Suppressor macrophage (primary cell): ENCODE measurements around the gene CCR4.
"Not testable (repeated sequence)": the region's sequence is repeated elsewhere in the genome, so short reads cannot be mapped to it uniquely, and the experiment has no call there.

ENCODE experiments used
- DNase-seq, 4 experiments: peaks; one replicate each; pipeline ENCODE4 v3.0.0-alpha.2; 2020 to 2022

CCR4 gene

DNA sequence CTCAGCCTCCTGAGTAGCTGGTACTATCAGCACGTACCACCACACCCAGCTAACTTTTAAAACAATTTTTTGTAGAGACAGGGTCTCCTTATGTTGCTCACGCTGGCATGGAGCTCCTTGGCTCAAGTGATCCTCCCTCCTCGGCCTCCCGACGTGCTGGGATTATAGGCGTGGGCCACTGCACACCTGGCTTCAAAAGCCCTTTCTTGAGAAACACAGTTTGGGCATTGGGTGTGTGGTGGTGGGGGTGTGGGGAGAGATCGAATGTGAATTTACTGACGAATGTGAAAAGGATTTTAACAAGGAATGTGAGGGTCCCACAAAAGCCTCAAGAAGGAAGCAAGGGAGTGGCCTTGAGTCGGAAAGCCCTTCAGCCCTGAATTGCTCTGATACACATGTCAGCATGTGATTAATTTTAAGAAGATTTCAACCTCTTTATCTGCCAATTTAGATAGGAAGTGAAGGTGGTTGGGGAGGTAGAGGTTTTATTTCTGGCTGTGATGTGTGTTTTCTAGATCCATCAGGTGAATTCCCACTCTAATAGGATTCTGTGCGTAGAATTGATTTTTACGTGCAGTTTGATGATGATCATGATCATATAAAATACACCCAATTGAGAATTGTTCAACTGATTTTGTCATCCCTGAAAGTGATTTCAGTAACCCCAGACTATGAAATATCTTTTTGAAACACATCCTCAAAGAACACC lies 1.1 kb downstream of the CCR4 start:
- DNase-seq = no peak

DNA sequence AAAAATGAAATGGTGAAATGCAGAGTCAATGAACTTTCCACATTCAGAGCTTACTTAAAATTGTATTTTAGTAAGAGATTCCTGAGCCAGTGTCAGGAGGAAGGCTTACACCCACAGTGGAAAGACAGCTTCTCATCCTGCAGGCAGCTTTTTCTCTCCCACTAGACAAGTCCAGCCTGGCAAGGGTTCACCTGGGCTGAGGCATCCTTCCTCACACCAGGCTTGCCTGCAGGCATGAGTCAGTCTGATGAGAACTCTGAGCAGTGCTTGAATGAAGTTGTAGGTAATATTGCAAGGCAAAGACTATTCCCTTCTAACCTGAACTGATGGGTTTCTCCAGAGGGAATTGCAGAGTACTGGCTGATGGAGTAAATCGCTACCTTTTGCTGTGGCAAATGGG lies 3.1 kb downstream of the CCR4 start:
- no peak for DNase-seq

DNA sequence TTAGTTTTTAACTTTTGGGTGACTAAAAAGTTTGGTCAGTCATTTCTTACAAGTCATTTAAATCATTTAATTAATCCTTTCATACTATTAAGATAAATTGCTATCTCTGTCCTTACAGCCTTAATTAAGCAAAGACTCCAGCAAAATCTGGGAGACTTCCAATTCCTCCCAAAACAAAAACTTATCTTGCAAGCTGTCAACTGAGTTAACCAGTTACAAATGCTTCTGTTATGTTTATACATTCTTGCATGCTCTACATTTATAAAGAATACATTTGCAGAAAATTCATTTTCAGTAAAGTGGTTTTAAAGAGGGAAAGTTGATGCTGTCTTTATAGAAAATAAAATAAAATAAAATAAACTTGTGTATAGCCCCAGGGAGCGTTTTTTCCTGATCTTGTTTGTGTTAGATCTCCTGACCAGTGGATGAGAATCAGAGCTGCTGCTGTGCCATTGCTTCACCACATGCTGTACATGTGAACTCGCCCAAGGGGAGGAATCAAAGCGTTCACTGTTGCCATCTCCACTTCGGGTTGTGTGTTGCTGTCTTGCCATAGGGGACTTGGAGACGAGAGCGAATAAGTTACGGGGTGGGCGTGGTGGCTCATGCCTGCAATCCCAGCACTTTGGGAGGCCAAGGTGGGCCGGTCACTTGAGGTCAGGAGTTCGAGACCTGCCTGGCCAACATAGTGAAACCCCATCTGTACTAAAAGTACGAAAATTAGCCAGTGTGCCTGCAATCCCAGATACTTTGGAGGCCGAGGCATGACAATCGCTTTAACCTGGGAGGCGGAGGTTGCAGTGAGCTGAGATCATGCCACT lies 5.5 kb downstream of the CCR4 start:
- DNase-seq = no peak

DNA sequence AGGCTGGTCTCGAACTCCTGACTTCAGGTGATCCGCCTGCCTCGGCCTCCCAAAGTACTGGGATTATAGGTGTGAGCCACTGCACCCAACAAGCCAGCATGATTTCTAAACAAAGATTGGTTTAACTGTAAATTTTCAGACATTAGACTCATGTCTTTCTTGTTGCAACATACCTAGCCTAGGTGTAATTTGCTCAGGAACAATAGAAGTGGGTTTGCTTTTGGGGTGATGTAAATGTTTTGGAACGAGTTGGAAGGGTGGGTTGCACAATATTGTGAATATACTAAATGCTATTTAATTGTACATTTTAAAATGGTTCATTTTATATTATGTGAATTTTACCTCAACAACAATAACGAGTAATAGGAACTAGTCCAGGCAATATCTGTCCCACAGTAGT lies 7.1 kb downstream of the CCR4 start:
- DNase-seq = no peak

DNA sequence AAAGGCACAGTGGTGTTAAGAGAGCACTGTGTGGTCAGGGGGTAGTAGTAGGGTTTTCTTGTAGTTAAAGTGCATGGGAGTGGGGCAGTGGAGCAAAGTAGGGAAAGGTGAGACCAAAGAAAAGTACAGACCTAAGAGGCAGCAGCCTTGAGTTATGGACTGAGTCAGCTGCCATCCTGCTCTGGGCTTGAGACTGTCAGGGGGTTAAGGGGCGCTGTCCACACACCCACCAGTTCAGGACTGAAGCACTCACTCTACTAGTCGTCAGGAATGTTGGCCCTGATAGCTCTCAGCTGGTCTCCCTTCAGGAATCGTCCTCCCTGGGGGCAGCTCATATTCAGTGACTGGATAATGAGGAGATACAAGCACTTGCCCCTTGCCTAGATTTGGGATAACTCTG lies 7.9 kb downstream of the CCR4 start:
- no peak for DNase-seq

DNA sequence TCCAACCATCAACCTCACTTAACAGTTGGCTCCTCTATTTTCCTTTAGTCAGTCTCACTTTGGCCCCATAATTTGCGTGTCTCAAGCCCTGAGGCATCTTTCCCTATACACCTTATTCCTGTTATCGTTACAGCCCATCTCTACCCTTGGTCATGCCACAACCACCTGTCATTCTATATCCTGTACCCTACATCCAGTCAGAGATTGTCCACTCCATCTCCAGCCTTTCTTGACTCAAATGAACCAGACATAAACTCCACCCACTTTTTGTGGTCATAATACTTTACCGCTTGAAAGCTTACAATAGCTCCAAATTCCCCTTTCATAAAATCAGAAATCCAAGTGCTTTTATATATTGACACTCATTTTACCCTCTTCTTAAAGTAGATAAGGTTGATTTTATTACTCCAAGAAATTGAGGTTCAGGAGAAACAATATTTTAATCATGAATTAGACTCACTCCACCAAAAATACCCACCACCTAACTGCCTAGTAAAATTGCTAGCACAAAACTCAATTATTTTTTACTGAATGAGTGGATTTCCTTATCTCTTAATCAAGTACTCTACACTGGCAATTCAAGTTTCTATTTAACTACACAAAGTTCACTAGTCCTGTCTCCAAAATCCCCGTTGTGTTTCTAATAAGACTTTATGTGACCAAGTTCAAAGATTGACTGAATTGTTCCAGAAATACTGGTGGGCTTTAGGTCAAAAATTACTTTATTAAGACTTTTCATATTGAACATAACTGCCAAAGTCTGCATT lies 9.1 kb downstream of the CCR4 start:
- DNase-seq = no peak

DNA sequence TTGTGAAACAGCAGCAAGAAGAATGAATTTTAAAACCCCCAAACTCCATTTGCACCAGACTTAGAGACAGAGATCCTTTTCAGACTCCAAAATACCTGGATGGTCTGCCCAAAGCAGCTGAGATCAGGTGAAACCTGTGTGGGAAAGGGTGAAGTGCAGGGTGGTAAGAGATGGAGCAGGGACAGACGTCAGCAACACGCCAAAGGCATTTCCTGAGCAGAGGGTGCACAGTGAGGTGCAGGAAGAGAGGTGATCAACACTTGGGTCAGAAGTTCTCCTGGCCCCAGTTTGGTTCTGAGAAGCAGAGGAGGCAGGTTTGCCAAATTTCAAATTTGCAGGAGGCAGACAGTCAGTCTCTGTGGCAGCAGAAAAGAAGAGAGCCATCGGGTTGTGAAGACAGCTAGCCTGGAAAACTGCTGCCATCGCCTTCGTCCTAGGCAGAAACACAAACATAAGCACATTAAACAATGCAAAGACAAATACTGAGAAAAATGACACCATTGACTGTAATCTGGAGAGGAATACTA lies 9.8 kb downstream of the CCR4 start:
- DNase-seq = no peak

DNA sequence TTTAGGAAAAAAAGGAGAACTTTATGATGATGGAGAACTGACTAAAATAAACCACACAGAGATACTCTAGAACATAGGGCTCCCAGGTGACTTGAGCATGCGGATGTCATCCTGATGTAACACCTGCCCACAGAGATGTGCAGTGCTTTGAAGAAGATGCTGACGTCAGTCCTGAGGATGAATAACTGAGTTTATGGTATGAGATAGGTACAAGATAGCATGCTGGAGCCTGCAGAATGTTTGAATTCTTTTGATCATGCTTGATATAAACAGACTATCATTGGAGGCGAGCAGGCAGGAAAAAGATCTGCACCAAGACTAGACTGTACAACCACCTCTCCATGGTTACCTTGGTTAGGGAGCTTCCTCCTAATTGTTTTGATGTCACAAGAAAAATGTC lies 12.4 kb downstream of the CCR4 start:
- DNase-seq = peak in 2 of 4 experiments; percentile 9 to 28

DNA sequence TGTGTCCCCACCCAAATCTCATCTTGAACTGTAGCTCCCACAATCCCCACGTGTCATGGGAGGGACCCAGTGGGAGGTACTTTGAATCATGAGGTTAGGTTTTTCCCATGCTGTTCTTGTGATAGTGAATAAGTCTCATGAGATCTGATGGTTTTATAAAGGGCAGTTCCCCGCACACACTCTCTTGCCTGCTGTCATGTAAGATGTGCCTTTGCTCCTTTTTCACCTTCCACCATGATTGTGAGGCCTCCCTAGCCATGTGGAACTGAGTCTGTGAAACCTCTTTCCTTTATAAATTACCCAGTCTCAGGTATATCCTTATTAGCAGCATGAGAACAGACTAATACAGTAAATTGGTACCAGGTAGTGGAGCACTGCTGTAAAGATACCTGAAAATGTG lies 13.3 kb downstream of the CCR4 start:
- DNase-seq = not testable (repeated sequence)

DNA sequence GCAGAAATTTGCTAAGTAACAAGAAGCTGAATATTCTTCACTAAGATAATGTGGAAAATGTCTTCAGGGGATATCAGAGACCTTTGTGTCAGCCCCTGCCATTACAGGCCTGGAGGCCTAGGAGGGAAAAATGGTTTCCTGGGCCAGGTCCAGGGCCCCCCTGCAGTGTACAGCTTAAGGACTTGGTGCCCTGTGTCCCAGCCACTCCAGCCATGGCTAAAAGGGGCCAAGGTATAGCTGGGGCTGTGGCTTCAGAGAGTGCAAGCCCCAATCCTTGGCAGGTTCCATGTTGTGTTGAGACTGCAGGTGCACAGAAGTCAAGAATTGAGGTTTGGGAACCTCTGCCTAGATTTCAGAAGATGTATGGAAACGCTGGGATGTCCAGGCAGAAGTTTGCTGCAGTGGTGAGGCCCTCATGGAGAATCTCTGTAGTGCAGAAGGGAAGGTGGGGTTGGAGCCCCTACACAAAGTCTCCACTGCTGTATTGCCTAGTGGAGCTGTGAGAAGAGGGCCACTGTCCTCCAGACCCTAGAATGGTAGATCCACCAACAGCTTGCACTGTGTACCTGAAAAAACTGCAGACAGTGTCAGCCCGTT lies 14.3 kb downstream of the CCR4 start:
- not testable (repeated sequence) for DNase-seq

DNA sequence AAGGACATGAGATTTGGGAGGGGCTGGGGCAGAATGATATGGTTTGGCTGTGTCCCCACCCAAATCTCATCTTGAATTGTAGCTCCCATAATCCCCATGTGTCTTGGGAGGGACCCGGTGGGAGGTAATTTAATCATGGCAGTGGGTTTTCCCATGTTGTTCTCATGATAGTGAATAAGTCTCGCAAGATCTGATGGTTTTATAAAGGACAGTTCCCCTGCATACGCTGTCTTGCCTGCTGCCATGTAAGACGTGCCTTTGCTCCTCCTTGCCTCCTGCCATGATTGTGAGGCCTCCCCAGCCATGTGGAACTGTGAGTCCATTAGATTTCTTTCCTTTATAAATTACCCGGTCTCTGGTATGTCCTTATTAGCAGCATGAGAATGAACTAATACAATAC lies 15.2 kb downstream of the CCR4 start:
- not testable (repeated sequence) for DNase-seq

DNA sequence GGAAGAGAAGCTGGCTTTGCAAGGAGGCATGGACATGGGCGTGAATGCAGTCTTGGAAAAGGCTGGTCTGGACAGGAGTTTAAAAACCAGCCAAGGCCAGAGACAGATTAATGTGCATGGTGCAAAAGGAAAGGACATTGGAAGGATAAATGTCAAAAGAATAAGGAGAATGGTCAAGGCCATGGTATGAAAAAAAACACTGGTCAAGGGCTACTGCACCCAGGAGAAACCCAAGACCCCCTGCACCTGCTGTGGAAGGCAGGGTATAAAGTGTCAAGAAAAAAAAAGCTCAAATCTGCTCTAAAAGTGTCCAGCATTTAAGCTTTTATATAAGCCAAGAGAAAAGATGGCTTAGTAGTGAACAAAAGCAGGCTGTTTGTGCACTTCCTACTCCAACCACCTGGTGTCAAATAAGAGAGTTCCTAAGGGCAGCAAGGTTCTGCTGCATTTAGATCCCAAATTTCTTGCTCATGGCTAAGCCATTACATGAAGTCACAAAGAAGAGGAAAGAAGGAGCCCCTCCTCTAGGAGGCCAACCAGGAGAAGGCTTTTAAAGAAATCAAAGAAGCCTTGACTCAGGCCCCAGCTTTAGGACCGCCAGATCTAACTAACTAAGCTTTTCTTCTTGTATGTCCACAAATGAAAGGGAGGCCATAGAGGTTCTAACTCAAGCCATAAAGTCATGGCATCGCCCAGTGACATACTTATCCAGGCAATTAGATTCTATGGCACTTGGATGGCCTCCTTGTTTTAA lies 16.9 kb downstream of the CCR4 start:
- DNase-seq = no peak

DNA sequence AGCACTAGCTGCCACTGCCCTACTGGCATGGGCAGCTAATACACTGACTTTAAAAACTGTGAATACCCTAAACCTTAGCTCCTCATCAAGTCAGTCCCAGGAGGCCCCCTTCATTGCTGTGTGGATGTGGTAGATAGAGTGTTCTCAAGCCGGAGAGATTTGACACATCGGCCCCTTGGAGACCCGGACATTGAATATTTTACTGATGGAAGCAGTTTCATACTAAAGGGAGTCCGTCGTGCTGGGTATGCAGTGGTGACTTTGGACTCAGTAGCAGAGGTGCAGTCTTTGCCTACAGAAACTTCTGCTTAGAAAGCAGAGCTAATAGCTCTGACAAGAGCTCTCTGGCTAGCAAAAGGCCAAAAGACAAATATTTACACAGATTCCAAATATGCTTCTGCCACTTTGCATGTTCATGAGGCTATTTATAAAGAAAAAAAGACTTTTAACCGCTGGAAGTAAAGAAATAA lies 17.5 kb downstream of the CCR4 start:
- no peak for DNase-seq

DNA sequence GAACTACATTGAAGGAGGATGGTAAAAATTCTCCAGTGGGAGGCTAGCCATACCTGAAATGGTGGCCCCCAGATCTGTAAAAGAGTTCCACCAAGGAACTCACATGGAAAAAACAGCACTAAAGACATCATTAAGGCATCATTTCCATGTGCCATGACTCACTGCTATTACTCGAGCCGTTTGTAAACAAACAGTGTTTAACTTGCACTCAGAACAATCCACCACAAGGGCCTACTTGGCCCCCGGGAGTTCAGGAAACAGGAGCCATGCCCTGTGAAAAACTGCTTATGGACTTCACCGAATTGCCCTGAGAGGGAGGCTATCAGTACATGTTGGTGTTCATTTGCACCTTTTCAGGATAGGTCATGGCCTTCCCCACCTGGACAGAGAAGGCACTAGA lies 18.2 kb downstream of the CCR4 start:
- DNase-seq = no peak

DNA sequence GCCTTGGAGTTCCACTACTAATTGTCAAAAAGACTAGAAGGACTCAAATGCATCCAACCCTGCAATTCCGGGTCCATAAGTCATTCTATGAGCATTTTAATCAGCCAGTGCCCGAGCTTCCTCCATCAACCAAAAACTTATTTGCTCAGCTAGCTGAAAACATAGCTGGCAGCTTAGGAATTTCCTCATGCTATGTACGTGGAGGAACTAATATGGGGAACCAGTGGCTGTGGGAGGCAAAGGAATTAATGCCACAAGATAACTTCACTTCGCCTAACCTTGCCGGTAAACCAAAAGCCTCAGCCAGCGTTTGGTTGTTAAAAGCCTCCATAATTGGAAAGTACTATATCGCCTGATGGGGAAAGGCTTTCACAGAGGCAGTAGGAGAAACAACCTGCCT lies 19.8 kb downstream of the CCR4 start:
- DNase-seq = peak; percentile 27 to 61 (median 48)

DNA sequence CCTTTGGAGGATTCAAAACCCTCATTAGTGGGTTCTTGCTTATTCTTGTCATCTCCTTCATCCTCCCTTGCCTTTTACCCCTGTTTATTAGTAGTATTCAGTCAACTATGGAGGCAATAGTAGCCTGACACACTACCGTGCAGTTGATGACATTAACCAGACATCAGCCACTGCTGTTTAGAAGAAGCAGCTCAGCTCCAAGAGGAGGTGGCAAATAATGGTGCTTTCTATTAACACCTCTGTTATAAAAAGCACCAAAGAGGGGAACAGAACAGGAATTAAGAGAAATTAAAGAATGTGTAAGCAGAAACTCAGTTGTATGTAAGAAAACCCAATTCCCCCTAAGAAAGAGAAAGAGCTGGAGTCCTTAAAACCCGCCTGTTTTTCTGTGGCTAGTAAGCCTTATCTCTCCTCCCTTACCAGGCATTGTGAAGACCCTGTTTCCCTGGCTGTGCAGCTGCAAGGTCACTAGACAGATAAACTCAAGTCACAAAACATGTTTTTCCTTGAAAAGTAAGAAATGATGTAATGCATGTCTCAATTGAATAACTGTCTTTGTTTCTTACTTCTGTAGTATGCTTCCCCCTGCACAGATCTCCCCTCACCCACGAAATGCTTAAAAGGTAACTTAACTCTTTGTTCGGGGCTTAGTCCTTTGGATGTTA lies 21.2 kb downstream of the CCR4 start:
- no peak for DNase-seq

DNA sequence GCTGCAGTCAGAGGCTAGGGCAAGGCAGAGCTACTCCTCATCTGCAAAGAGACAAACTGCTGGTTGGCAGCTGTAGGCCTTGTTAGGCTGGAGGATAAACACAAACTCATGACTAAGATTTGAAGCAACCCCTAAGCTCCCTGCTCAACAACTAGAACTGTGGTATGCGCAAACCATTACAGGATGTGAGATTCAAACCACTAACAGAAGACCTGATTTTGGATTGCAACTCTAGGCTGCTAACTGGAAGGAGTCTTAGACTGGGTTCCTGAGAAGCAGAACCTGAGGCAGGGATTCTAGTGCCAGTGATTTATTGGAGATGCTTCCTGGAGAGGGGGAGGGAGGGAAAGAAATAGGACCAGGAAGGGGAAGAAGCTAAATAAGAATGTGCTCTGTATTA lies 22.5 kb downstream of the CCR4 start:
- DNase-seq = no peak

DNA sequence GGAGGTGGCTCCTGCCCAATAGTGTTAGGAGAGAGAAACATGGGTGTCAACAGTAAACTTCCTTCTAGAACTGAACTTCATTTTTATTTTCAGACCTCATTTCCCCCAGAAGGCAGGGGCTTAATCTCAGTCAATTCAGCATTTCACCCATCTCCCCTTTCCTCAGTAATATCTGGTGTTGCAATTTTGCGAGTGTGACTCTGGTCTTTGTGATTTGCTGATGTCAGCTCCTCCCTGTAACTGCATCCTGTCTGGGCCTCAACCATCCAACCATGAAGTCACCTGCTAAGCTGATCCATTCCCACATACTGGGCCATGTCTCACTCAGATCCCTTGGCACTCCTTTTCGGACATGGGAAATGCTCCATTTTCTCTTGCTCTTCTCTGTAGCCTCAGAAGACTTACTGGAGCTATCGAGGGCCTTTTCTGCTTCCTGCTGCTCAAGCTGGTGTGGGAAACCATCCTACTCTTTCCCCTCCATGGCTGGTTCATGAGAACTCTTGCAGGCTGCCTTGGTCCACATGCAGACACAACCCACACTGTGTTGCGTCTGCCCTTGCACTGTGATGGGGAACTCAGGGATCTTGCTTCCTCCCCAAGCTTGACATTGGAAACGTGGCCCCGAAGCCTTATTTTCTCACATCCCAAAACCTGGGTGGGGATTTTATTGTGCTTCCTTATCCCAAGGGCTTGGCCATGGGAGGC lies 24.6 kb downstream of the CCR4 start:
- DNase-seq = peak; percentile 40 to 77 (median 64)

DNA sequence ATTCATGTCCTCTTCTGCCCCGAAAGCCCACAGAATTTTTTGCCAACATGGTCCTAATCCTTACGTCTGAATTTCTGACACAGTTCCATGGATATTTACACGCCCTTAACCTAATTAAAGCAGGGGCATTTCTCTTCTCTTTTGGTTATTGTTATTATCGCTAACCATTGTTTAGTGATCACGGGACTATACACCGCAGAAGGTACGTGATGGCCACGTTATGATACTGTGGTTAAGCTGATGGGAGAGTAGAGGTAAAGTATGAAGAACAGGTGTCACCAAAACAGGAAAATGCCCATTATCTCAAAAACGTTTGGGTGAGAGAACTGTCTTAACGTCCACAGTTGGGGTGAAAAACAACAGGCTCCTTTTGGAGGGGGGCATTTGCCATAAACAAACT lies 26.4 kb downstream of the CCR4 start:
- DNase-seq = no peak

DNA sequence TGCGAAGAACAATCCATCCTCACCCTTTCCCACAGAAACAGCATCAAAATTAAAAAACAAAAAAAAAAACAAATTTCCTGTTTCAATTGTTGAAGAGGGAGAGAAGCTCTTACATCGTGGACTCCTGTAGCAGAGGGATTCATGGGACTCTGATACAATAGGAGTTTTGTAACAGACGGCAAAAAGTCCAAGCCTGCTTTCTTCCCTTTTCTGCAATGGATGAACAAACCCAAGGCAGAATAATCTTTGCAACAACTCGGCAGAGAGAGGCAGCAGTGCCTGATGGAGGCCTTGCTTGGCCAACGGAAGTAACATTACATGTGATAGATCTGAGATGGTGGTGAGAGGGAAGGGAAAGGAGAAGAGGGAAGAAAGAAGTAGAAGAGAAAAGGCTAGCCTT lies 26.9 kb downstream of the CCR4 start:
- peak; percentile 21 to 58 (median 44) for DNase-seq

DNA sequence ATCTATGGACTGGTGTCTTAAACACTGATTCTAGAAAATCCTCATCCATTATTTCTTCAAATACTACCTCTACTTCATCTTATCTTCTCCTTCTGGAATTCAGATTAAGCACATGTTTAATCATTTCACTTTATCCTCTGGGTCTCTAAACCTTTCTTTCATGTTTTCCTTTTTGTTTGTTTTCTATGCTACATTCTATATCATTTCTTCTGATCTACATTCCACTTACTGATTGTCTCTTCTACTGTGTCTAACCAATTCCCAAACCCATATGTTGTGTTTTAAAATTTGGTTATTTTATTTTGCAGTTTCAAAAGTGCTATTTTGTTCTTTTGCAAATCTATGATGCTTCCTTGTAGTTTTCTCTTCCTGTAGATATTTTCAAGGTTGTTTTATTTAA lies 31.7 kb downstream of the CCR4 start:
- no peak for DNase-seq
